Effector memory CD4-positive, alpha-beta T cell (primary cell): Measurements from ENCODE around the gene INVS.

ENCODE experiments used
- DNase-seq, 3 donors: peaks; one replicate each; pipeline ENCODE4 v3.0.0-alpha.2; 2020
- H3K27ac ChIP-seq: 2 replicates; pipeline ENCODE4 v1.7.0; 2013; ENCODE audit warnings: mild to moderate bottlenecking, low read length, moderate library complexity; ENCODE audit not compliant: insufficient read depth, poor library complexity, severe bottlenecking
- H3K27me3 ChIP-seq: replicated peaks from 2 replicates; pipeline ENCODE4 v1.7.0; 2013; ENCODE audit warnings: mild to moderate bottlenecking, low read length; ENCODE audit not compliant: insufficient read depth, control insufficient read depth, poor library complexity, severe bottlenecking
- H3K36me3 ChIP-seq: 2 replicates; pipeline ENCODE4 v1.7.0; 2013; ENCODE audit warnings: mild to moderate bottlenecking, low read length, moderate library complexity; ENCODE audit not compliant: control insufficient read depth, insufficient read depth
- H3K4me1 ChIP-seq: 2 replicates; pipeline ENCODE4 v1.7.0; 2013; ENCODE audit warnings: low read length, mild to moderate bottlenecking; ENCODE audit not compliant: control insufficient read depth, insufficient read depth, poor library complexity, severe bottlenecking
- H3K4me3 ChIP-seq: 2 replicates; pipeline ENCODE4 v1.7.0; 2013; ENCODE audit warnings: low read length, low read depth, mild to moderate bottlenecking; ENCODE audit not compliant: insufficient read depth, poor library complexity, severe bottlenecking
- H3K9me3 ChIP-seq: 2 replicates; pipeline ENCODE4 v1.7.0; 2013; ENCODE audit warnings: mild to moderate bottlenecking, low read length, moderate library complexity; ENCODE audit not compliant: control insufficient read depth

INVS gene

DNA sequence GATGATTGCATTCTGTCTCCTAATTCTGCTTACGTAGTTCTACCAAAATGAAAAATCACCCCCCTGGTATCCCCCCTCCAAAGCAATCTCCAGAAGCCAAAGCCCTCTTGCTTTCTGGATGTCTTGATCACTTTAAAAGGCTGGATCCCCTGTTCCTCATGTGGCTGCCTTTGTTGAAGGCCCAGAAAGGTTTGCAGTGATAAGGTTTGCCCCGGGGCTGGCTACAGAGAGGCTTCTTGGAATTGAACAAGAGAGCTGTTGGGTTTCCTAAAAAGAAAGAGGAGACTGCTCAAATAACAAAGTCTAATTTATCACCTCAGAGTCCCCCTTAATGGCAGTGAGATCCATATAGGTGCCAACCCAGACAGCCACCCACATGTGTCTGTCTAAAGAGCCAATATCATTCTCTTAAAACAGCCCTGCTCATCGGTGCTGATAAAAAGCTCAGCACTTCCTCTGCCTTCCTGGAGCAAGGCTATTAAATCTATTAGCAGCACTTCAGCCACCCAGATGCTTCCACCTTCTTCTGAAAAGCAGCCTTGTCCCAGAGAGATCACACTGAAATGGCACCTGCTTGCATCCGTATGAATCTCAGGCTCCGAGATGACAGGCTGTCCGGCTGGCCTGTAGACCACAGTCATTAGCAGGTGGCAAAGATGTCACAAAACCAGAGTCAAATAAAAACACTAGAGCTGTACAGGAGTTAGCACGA, 182.8 kb downstream of the INVS start:
- no peak overlapping the region for H3K4me3 ChIP-seq
- H3K27ac ChIP-seq = no peak overlapping the region
- H3K9me3 ChIP-seq = no peaks in the 10 kb centered on the region
- no peaks in the 10 kb centered on the region for H3K27me3 ChIP-seq
- no peaks in the 10 kb centered on the region for H3K4me1 ChIP-seq
- peaks cover 11% of the 10 kb centered on the region for H3K36me3 ChIP-seq
- DNase-seq = no peak

DNA sequence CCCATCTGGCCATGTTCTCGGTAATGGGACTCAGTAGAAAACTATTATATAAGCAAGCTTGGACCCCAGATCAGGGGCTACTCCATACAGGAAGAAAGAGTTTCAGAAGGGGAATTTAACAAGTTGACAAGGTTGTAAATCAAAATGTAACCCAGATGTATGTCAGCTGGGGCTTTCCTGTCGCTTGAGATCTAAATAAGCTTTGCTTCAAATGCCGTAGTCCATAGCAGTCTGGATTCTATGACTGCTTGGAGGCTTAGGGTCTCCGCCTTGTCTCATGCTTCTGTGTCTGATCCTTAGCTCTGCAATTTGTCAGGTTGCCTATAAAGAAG, 183.3 kb downstream of the INVS start:
- no peaks in the 10 kb centered on the region for H3K27me3 ChIP-seq
- H3K4me1 ChIP-seq = no peaks in the 10 kb centered on the region
- peaks cover 16% of the 10 kb centered on the region for H3K36me3 ChIP-seq
- no peak for DNase-seq
- H3K27ac ChIP-seq = no peak overlapping the region
- H3K9me3 ChIP-seq = no peaks in the 10 kb centered on the region
- no peak overlapping the region for H3K4me3 ChIP-seq

DNA sequence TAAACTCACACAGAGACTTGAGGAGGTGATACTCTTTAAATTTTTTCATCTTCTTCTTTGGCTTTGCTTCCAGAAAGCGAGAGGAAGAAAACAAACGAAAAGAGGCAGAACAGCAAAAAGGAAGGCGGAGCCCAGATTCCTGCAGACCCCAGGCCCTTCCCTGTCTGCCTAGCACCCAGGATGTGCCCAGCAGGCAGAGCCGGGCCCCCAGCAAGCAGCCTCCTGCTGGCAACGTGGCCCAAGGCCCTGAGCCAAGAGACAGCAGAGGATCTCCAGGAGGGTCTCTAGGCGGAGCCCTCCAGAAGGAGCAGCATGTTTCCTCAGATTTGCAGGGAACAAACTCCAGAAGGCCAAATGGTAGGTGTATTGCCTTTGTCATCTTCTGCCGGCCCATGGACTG, 185.2 kb downstream of the INVS start:
- H3K4me1 ChIP-seq = no peaks in the 10 kb centered on the region
- H3K36me3 ChIP-seq = peaks cover 28% of the 10 kb centered on the region
- DNase-seq = no peak
- H3K27me3 ChIP-seq = no peaks in the 10 kb centered on the region
- H3K9me3 ChIP-seq = no peaks in the 10 kb centered on the region
- no peak overlapping the region for H3K27ac ChIP-seq
- H3K4me3 ChIP-seq = no peak overlapping the region

DNA sequence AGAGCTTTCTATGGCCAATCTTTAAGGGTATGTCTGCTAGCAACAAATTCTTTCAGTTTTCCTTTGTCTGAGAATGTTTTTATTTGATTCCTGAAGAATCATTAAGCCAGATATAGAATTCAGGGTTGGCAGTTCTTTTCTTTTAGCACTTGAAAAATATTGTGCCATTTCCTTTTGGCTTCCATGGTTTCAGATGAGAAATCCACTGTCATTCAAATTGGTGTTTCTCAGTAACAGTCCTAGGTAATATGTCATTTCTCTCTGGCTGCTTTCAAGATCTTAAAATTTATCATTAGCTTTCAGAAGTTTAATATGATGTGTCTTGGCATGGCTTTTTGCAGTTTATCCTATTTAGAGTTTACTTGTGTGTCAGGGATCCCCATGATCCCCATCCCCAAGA, 186.0 kb downstream of the INVS start:
- no peak for DNase-seq
- Histone ChIP-seq H3K4me3 (no peak overlapping the region), H3K4me1 (no peaks in the 10 kb centered on the region), H3K27ac (no peak overlapping the region), H3K36me3 (peaks cover 28% of the 10 kb centered on the region), H3K9me3 (no peaks in the 10 kb centered on the region), H3K27me3 (no peaks in the 10 kb centered on the region)

DNA sequence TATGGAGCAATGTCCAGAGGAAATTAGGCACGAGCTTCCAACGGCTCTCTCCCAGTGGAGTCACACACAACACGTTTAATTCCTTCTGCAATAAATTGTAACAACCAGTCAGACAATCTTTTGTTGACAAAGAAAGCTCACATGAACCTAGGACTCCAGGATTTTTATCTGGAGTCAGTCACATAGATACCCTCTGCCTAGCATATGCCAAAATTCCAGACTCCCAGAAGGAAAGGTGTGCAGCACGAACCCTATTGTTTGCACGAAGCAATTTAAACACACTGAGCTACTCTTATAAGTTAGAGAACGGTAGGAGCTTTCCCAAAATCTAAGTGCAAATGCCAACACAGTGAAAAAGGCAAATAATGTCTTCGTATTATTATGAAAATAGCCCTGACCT, 186.6 kb downstream of the INVS start:
- no peaks in the 10 kb centered on the region for H3K27me3 ChIP-seq
- no peaks in the 10 kb centered on the region for H3K4me1 ChIP-seq
- H3K36me3 ChIP-seq = peaks cover 28% of the 10 kb centered on the region
- H3K27ac ChIP-seq = no peak overlapping the region
- DNase-seq = no peak
- H3K4me3 ChIP-seq = no peak overlapping the region
- no peaks in the 10 kb centered on the region for H3K9me3 ChIP-seq

DNA sequence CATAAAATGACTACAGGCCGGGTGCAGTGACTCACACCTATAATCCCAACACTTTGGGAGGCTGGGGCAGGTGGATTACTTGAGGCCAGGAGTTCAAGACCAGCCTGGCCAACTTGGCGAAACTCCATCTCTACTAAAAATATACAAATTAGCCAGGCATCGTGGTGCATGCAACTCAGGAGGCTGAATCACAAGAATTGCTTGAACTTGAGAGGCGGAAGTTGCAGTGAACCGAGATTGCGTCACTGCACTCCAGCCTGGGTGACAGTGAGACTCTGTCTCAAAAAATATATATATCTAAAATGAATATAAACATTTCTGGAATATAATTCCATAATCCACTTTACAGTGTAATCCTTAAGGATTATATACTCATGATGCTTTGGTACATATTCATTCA, 187.2 kb downstream of the INVS start:
- H3K36me3 ChIP-seq = peaks cover 28% of the 10 kb centered on the region
- H3K27me3 ChIP-seq = no peaks in the 10 kb centered on the region
- no peak overlapping the region for H3K4me3 ChIP-seq
- no peaks in the 10 kb centered on the region for H3K4me1 ChIP-seq
- no peak for DNase-seq
- no peaks in the 10 kb centered on the region for H3K9me3 ChIP-seq
- no peak overlapping the region for H3K27ac ChIP-seq

DNA sequence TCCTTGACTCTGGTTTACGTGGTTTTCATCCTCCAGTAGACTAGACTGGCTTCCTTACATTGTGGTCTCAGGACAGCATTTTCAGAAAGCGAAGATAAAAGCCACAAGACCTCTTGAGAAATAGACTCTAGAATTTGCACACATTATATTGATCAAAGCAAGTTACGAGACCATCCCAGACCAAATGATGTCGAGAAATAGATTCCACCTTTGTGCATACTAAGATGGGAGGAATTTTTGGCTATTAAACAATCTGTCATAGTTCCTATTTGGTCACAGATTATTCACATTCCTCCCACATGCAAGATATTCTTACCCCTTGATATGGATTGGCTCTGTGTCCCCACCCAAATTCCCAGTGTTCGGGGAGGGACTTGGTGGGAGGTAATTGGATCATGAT, 188.1 kb downstream of the INVS start:
- no peak overlapping the region for H3K27ac ChIP-seq
- H3K27me3 ChIP-seq = no peaks in the 10 kb centered on the region
- H3K36me3 ChIP-seq = peaks cover 29% of the 10 kb centered on the region
- no peaks in the 10 kb centered on the region for H3K4me1 ChIP-seq
- no peaks in the 10 kb centered on the region for H3K9me3 ChIP-seq
- no peak overlapping the region for H3K4me3 ChIP-seq
- no peak for DNase-seq

DNA sequence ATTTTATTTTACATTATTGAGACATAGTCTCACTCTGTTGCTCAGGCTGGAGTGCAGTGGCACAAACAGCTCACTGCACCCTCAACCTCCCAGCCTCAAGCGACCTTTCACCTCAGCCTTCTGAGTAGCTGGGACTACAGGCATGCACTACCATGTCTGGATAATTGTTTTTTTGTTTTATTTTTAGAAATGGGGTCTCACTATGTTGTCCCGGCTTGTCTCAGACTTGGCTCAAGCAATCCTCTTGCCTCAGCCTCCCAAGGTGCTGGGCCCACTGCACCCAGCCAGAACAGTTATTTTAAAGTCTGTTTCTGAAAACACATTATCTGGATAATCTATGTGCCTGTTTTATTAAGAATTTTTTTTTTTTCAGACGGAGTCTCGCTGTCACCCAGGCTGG, 191.7 kb downstream of the INVS start:
- Histone ChIP-seq H3K27ac (no peak overlapping the region), H3K4me3 (no peak overlapping the region)

DNA sequence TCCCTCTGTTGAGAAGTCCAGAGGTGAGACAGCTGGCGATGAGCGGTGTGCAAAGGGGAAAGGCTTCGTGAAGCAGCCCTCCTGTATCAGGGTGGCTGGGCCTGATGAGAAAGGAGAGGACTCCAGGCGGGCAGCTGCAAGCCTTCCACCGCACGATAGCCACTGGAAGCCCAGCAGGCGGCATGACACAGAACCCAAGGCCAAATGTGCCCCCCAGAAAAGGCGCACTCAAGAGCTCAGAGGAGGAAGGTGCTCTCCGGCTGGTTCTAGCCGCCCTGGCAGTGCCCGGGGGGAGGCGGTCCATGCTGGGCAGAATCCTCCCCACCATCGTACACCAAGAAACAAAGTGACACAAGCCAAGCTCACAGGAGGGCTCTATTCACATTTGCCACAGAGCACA, 193.4 kb downstream of the INVS start:
- H3K4me3 ChIP-seq = no peak overlapping the region
- H3K27me3 ChIP-seq = no peaks in the 10 kb centered on the region
- H3K4me1 ChIP-seq = no peaks in the 10 kb centered on the region
- DNase-seq = no peak
- H3K36me3 ChIP-seq = peaks cover 28% of the 10 kb centered on the region
- no peak overlapping the region for H3K27ac ChIP-seq
- no peaks in the 10 kb centered on the region for H3K9me3 ChIP-seq

More for the DNA sequence above, 191.7 kb downstream of the INVS start:
- DNase-seq = no peak
- no peaks in the 10 kb centered on the region for H3K27me3 ChIP-seq
- H3K4me1 ChIP-seq = no peaks in the 10 kb centered on the region
- no peaks in the 10 kb centered on the region for H3K9me3 ChIP-seq
- H3K36me3 ChIP-seq = peaks cover 27% of the 10 kb centered on the region

DNA sequence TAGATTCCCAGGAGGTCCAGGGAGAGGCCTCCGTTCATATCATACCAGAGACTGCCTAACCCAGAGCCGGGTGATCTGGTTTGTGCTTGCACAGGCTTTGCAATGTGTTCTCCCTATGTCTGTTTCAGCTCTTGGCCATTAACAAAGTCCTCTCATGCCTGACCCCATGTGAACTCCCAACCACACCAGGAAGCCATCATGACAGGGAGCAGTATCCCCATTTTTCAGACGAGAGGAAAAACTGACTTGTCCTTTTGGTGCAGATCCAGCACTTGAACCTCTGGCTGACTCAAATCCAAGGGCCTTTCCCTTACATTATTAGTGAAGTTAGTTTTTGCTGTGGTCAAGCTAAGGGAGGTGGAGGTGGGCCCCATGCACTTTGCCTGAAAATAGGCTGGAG, 195.3 kb downstream of the INVS start:
- Histone ChIP-seq H3K36me3 (peaks cover 16% of the 10 kb centered on the region), H3K27ac (no peak overlapping the region), H3K27me3 (no peaks in the 10 kb centered on the region), H3K9me3 (no peaks in the 10 kb centered on the region), H3K4me1 (no peaks in the 10 kb centered on the region), H3K4me3 (no peak overlapping the region)
- no peak for DNase-seq
